ENCODE data around the gene EFCAB7.
A peak's percentile ranks its signal among the peaks of the same experiment; 100 is the strongest.

The EFCAB7 gene

GRCh38 chr1:63557365-63557987 is 34.2 kb downstream of the EFCAB7 start:
- H3K4me3 ChIP-seq (replicated peaks; ENCODE audit: insufficient read depth, low read length) = no peak overlapping the region
- H3K27me3 ChIP-seq (ENCODE audit: insufficient read depth, poor library complexity, severe bottlenecking) = no peaks in the 10 kb centered on the region
- H3K27ac ChIP-seq (replicated peaks) = no peak overlapping the region
- peak; percentile 29 to 54 for DNase-seq (ENCODE audit: low read depth in 1 of 2, low spot score in 1 of 2)
- TF ChIP-seq CTCF (IDR thresholded peaks at IDR 0.05; ENCODE audit: insufficient read depth, low read length) = peak; percentile 5
- TF ChIP-seq REST (IDR thresholded peaks at IDR 0.05; ENCODE audit: insufficient replicate concordance, low read depth) = no peak

GRCh38 chr1:63559357-63559756 is 36.0 kb downstream of the EFCAB7 start:
- no peak for TF ChIP-seq POLR2AphosphoS5 (IDR thresholded peaks at IDR 0.05; ENCODE audit: low read depth)
- TF ChIP-seq SPI1 (IDR thresholded peaks at IDR 0.05; ENCODE audit: borderline replicate concordance, low read depth) = no peak
- no peak for TF ChIP-seq CTCF (IDR thresholded peaks at IDR 0.05; ENCODE audit: insufficient read depth, low read length)
- no peak for TF ChIP-seq GABPA (IDR thresholded peaks at IDR 0.05; ENCODE audit: low read depth)
- no peak for TF ChIP-seq REST (IDR thresholded peaks at IDR 0.05; ENCODE audit: insufficient replicate concordance, low read depth)
- Histone ChIP-seq H3K27me3 (ENCODE audit: insufficient read depth, poor library complexity, severe bottlenecking) (no peaks in the 10 kb centered on the region), H3K4me3 (replicated peaks; ENCODE audit: insufficient read depth, low read length) (no peak overlapping the region), H3K27ac (replicated peaks) (no peak overlapping the region)
- no peak for DNase-seq (ENCODE audit: low read depth in 1 of 2, low spot score in 1 of 2)

GRCh38 chr1:63563745-63564144 is 40.4 kb downstream of the EFCAB7 start:
- Histone ChIP-seq H3K4me3 (replicated peaks; ENCODE audit: insufficient read depth, low read length) (no peak overlapping the region), H3K27ac (replicated peaks) (no peak overlapping the region), H3K27me3 (ENCODE audit: insufficient read depth, poor library complexity, severe bottlenecking) (no peaks in the 10 kb centered on the region)
- no peak for TF ChIP-seq GABPA (IDR thresholded peaks at IDR 0.05; ENCODE audit: low read depth)
- no peak for TF ChIP-seq SPI1 (IDR thresholded peaks at IDR 0.05; ENCODE audit: borderline replicate concordance, low read depth)
- TF ChIP-seq CTCF (IDR thresholded peaks at IDR 0.05; ENCODE audit: insufficient read depth, low read length) = no peak
- TF ChIP-seq POLR2AphosphoS5 (IDR thresholded peaks at IDR 0.05; ENCODE audit: low read depth) = no peak
- TF ChIP-seq REST (IDR thresholded peaks at IDR 0.05; ENCODE audit: insufficient replicate concordance, low read depth) = no peak
- DNase-seq (ENCODE audit: low read depth in 1 of 2, low spot score in 1 of 2) = no peak

Data from HL-60 (cell line).